ENCODE results near the gene TMCO1. TPM values are rescaled to one million over a fixed set of nuclear protein-coding genes. Genes with fewer than 3 reads are reported as not detected.
"Not testable (repeated sequence)": the region's sequence is repeated elsewhere in the genome, so short reads cannot be mapped to it uniquely, and the experiment has no call there.

TMCO1 gene
- total RNA-seq, 2 experiments from 2014 or later = 79.9 to 81.1 TPM

- not testable (repeated sequence) for H3K9me3 Mint-ChIP-seq, H3K4me1 Mint-ChIP-seq, H3K27ac Mint-ChIP-seq, DNase-seq, H3K36me3 Mint-ChIP-seq, H3K4me3 Mint-ChIP-seq, H3K27me3 Mint-ChIP-seq
Observed at GRCh38 chr1:165716265-165717051, 52.2 kb downstream of the TMCO1 start.

GRCh38 chr1:165712764-165713163 lies 55.9 kb downstream of the TMCO1 start:
- no peaks in the 10 kb centered on the region for H3K4me1 Mint-ChIP-seq
- H3K27me3 Mint-ChIP-seq = peaks cover 28% of the 10 kb centered on the region
- H3K36me3 Mint-ChIP-seq = no peaks in the 10 kb centered on the region
- no peak overlapping the region for H3K4me3 Mint-ChIP-seq
- no peak overlapping the region for H3K27ac Mint-ChIP-seq
- no peaks in the 10 kb centered on the region for H3K9me3 Mint-ChIP-seq
- DNase-seq = no peak

- Mint-ChIP-seq H3K27me3 (peaks cover 34% of the 10 kb centered on the region), H3K4me3 (no peak overlapping the region), H3K27ac (no peak overlapping the region), H3K9me3 (no peaks in the 10 kb centered on the region), H3K36me3 (no peaks in the 10 kb centered on the region), H3K4me1 (no peaks in the 10 kb centered on the region)
- no peak for DNase-seq
Observed at GRCh38 chr1:165707984-165708706, 60.5 kb downstream of the TMCO1 start.

DNA sequence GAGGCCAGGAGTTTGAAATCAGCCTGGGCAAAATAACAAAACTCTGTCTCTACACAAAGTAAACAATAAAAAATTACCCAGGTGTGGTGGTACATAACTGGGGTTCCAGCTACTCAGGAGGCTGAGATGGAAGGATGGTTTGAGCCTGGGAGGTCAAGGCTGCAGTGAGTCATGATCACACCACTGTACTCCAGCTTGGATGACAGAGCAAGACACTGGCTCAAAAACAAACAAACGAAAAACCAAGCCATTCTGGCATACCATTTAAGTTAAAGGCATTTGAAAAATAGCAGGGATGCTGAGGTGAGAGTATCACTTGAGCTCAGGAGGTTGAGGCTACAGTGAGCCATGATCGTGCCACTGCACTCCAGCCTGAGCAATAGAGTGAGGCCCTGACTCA lies 65.0 kb downstream of the TMCO1 start:
- H3K36me3 Mint-ChIP-seq = no peaks in the 10 kb centered on the region
- no peaks in the 10 kb centered on the region for H3K9me3 Mint-ChIP-seq
- peaks cover 17% of the 10 kb centered on the region for H3K27me3 Mint-ChIP-seq
- no peak overlapping the region for H3K27ac Mint-ChIP-seq
- H3K4me1 Mint-ChIP-seq = peaks cover 10% of the 10 kb centered on the region
- H3K4me3 Mint-ChIP-seq = no peak overlapping the region
- no peak for DNase-seq

DNA sequence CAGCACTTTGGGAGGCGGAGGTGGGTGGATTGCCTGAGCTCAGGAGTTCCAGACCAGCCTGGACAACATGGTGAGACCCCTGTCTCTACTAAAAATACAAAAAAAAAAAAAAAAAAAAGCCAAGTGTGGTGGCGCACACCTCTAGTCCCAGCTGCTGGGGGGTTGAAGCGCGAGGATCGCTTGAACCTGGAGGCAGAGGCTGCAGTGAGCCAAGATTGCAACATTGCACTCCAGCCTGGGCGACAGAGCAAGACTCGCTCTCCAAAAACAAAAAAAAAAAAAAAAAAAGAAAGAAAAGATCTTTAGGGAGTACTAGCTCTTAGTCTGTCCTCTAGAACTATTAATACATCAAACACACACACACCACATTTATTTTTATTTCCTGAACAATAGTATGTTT lies 66.7 kb downstream of the TMCO1 start:
- not testable (repeated sequence) for DNase-seq, H3K4me3 Mint-ChIP-seq, H3K27ac Mint-ChIP-seq, H3K36me3 Mint-ChIP-seq, H3K27me3 Mint-ChIP-seq, H3K9me3 Mint-ChIP-seq
- peaks cover 14% of the 10 kb centered on the region for H3K4me1 Mint-ChIP-seq

DNA sequence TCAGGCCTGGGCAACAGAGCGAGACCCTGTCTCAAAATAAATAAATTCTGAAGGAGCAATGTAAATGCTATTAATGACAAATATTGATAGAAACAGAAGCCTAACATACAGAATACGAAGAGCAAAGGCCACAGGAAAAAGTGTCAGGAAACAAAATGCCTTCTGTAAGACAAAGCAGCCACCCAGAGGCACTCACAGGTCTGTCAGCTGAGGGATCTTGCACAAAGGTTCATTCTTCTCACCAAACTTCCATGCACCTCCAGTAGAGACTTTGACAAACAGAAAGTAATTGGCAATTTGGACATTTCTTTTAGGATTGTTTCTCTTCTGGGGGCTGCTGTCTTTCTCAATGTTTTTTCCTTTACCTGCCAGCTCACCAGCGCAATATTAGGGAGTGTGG lies 69.1 kb downstream of the TMCO1 start:
- H3K36me3 Mint-ChIP-seq = peaks cover 6% of the 10 kb centered on the region
- no peaks in the 10 kb centered on the region for H3K9me3 Mint-ChIP-seq
- DNase-seq = no peak
- no peaks in the 10 kb centered on the region for H3K27me3 Mint-ChIP-seq
- no peak overlapping the region for H3K27ac Mint-ChIP-seq
- H3K4me1 Mint-ChIP-seq = peaks cover 30% of the 10 kb centered on the region
- H3K4me3 Mint-ChIP-seq = peak overlapping the region; percentile 10

GRCh38 chr1:165698761-165699052 lies 70.0 kb downstream of the TMCO1 start:
- peak overlapping the region; percentile 98 for H3K27ac Mint-ChIP-seq
- no peak for DNase-seq
- H3K36me3 Mint-ChIP-seq = peaks cover 11% of the 10 kb centered on the region
- H3K4me1 Mint-ChIP-seq = peaks cover 30% of the 10 kb centered on the region
- no peaks in the 10 kb centered on the region for H3K27me3 Mint-ChIP-seq
- no peaks in the 10 kb centered on the region for H3K9me3 Mint-ChIP-seq
- peak overlapping the region; percentile 100 for H3K4me3 Mint-ChIP-seq

DNA sequence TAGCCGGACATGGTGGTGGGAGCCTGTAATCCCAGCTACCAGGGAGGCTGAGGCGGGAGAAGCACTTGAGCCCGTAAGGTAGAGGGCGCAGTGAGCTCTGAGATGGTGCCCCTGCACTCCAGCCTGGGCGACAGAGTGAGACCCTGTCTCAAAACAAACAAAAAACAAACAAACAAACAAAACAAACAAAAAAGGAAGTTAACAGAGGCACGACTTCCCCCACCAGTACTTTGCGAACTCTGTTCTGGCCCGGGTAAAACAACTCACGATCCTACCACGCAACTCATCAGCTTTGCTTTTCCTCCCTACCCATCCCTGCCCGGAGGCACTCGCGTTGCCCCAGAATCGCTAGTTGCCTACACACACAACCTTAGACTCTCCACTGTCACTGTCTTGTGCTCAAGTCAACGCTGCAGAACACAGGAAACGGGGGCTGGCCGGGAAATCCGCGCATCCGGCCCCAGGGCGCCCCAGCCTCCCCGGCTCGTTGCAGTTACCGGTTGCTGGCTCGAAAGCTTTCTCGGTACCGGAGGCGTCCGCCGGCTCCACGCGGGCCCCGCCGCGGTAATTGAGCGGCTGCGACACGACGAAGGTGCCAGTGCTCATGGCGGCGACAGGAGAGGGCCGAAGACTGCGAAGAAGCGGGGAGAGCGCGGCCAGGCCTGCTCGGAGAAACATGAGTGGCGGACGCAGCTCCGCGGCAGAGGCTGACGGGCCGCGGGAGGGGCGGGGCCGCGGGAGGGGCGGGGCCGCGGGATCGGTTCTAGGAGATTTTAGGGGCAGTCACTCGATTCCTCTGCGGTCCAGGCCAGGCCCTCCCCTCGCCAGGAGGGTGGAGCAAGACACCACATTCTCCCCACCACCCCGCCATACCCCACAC lies 70.5 kb downstream of the TMCO1 start, which contains the start of gene ALDH9A1:
TSS of gene ALDH9A1 (minus strand) at position 682 of the 880 bp plus-strand sequence. CDS start at position 678, 4 bp downstream.
- peak; percentile 90 for DNase-seq
- H3K4me1 Mint-ChIP-seq = peaks cover 30% of the 10 kb centered on the region
- H3K4me3 Mint-ChIP-seq = peak within 1 kb of the TSS; percentile 100
- H3K9me3 Mint-ChIP-seq = no peaks in the 10 kb centered on the region
- H3K27me3 Mint-ChIP-seq = no peaks in the 10 kb centered on the region
- H3K27ac Mint-ChIP-seq = peak within 1 kb of the TSS; percentile 98
- peaks cover 17% of the 10 kb centered on the region for H3K36me3 Mint-ChIP-seq

- Mint-ChIP-seq H3K36me3 (peaks cover 23% of the 10 kb centered on the region), H3K9me3 (no peaks in the 10 kb centered on the region), H3K4me1 (peaks cover 30% of the 10 kb centered on the region), H3K27ac (peak overlapping the region; percentile 98), H3K4me3 (peak overlapping the region; percentile 100), H3K27me3 (no peaks in the 10 kb centered on the region)
- no peak for DNase-seq
Observed at GRCh38 chr1:165697491-165697880, 71.2 kb downstream of the TMCO1 start.

DNA sequence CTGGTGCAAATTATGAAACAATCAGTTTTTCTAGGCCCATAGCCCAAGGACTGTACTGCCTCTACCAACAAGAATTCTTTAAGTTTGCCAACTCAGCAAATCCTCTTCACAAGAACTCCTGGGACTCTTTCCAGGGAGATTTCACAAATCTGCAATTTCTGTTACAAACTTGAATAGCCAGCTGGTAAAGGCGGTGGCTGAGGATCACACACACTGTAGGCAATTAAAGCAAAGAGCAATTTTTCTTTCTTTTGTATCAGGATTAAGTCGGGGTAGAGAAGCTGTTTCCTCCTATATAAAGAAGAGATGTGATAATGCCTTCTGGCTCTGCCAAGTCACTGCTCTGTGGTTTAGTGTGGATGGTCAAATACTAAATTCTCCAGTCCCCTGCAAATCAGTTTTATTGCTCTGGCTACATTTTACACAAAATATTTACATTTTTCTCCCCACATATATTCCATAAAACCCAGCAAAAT lies 72.0 kb downstream of the TMCO1 start:
- Mint-ChIP-seq H3K9me3 (no peaks in the 10 kb centered on the region), H3K27ac (no peak overlapping the region), H3K27me3 (no peaks in the 10 kb centered on the region), H3K4me1 (peaks cover 36% of the 10 kb centered on the region), H3K4me3 (peak overlapping the region; percentile 100), H3K36me3 (peaks cover 31% of the 10 kb centered on the region)
- no peak for DNase-seq

- Mint-ChIP-seq H3K4me1 (peaks cover 42% of the 10 kb centered on the region), H3K9me3 (no peaks in the 10 kb centered on the region), H3K27ac (no peak overlapping the region), H3K4me3 (no peak overlapping the region), H3K27me3 (no peaks in the 10 kb centered on the region), H3K36me3 (peaks cover 40% of the 10 kb centered on the region)
- no peak for DNase-seq
Observed at GRCh38 chr1:165695031-165695430, 73.6 kb downstream of the TMCO1 start.

DNA sequence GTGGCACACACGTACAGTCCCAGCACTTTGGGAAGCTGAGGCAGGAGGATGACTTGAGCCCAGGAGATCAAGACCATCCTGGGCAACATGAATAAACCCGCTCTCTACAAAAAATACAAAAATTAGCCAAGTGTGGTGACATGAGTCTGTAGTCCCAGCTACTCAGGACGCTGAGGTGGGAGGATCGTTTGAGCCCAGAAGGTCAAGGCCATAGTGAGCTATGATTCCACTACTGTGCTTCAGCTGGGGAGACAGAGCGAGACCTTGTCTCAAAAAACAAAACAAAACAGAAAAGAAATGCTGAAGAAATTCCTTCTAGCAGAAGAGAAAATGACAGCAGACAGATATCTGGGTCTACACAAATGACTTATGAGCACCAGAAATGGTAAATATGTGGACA lies 80.6 kb downstream of the TMCO1 start:
- H3K9me3 Mint-ChIP-seq = peaks cover 4% of the 10 kb centered on the region
- no peak overlapping the region for H3K27ac Mint-ChIP-seq
- no peaks in the 10 kb centered on the region for H3K27me3 Mint-ChIP-seq
- no peak overlapping the region for H3K4me3 Mint-ChIP-seq
- no peak for DNase-seq
- peaks cover 53% of the 10 kb centered on the region for H3K36me3 Mint-ChIP-seq
- peaks cover 46% of the 10 kb centered on the region for H3K4me1 Mint-ChIP-seq

- H3K36me3 Mint-ChIP-seq = peaks cover 53% of the 10 kb centered on the region
- no peak overlapping the region for H3K4me3 Mint-ChIP-seq
- DNase-seq = no peak
- no peaks in the 10 kb centered on the region for H3K27me3 Mint-ChIP-seq
- peaks cover 6% of the 10 kb centered on the region for H3K9me3 Mint-ChIP-seq
- H3K27ac Mint-ChIP-seq = peak overlapping the region; percentile 32
- H3K4me1 Mint-ChIP-seq = peaks cover 44% of the 10 kb centered on the region
Observed at GRCh38 chr1:165686971-165687433, 81.7 kb downstream of the TMCO1 start.

GRCh38 chr1:165686121-165686970 lies 82.3 kb downstream of the TMCO1 start:
- peak overlapping the region; percentile 61 for H3K27ac Mint-ChIP-seq
- H3K36me3 Mint-ChIP-seq = peaks cover 52% of the 10 kb centered on the region
- peaks cover 6% of the 10 kb centered on the region for H3K9me3 Mint-ChIP-seq
- H3K4me3 Mint-ChIP-seq = no peak overlapping the region
- H3K4me1 Mint-ChIP-seq = peaks cover 37% of the 10 kb centered on the region
- DNase-seq = no peak
- no peaks in the 10 kb centered on the region for H3K27me3 Mint-ChIP-seq
